Subcutaneous adipose tissue (tissue), 4 donors: ENCODE results near the gene SH3BP2. TPM values are rescaled to one million over a fixed set of nuclear protein-coding genes. Genes with fewer than 3 reads are reported as not detected.

Experiments
- CTCF ChIP-seq: fragments of 450-650 bp; IDR thresholded peaks from one replicate; pipeline ENCODE4 v1.5.1; 2016; ENCODE audit warnings: low read depth, mild to moderate bottlenecking, control low read depth, antibody characterized with exemption, moderate library complexity
- total RNA-seq, 4 donors: library from RNA; depleted of rRNA; stranded (reverse); fragments of >200 nt; gene quantifications; one replicate each; pipeline ENCODE4 v1.1.0, GENCODE V29; 2016

Gene SH3BP2
- total RNA-seq, 4 donors from 2014 or later = 23.5 to 52.7 (median 43.7) TPM

GRCh38 chr4:2849267-2850152, 56.6 kb downstream of the SH3BP2 start:
- TF ChIP-seq CTCF = no peak

- TF ChIP-seq CTCF = no peak
These were observed 58.3 kb downstream of the SH3BP2 start for GRCh38 chr4:2850966-2851798.

GRCh38 chr4:2852481-2852921, 59.6 kb downstream of the SH3BP2 start:
- no peak for TF ChIP-seq CTCF

- no peak for TF ChIP-seq CTCF
These were observed 62.7 kb downstream of the SH3BP2 start for GRCh38 chr4:2855584-2855983.

GRCh38 chr4:2856266-2856665, 63.4 kb downstream of the SH3BP2 start:
- no peak for TF ChIP-seq CTCF

- no peak for TF ChIP-seq CTCF
These were observed 64.6 kb downstream of the SH3BP2 start for GRCh38 chr4:2857349-2857927.
